Neural crest cell (in vitro differentiated cells): Measurements from ENCODE around the gene CNPPD1. TPM values are rescaled to one million over a fixed set of nuclear protein-coding genes. Genes with fewer than 3 reads are reported as not detected.

Experiments
- DNase-seq: peaks from one replicate; pipeline ENCODE4 v3.0.0; 2021; ENCODE audit warnings: low read depth, mixed read lengths, low spot score
- H3K27ac Mint-ChIP-seq: one replicate; pipeline ENCODE4 v1.8.0; 2021; ENCODE audit warnings: mild to moderate bottlenecking, mixed read lengths; ENCODE audit not compliant: unreplicated experiment
- H3K27me3 Mint-ChIP-seq: 2 replicates; pipeline ENCODE4 v1.8.0; 2021; ENCODE audit warnings: low read depth, mild to moderate bottlenecking, mixed read lengths
- H3K36me3 Mint-ChIP-seq: 2 replicates; pipeline ENCODE4 v1.8.0; 2021; ENCODE audit warnings: low read depth, mild to moderate bottlenecking, mixed read lengths
- H3K4me1 Mint-ChIP-seq: 2 replicates; pipeline ENCODE4 v1.8.0; 2021; ENCODE audit warnings: mixed read lengths
- H3K4me3 Mint-ChIP-seq: one replicate; pipeline ENCODE4 v1.8.0; 2021; ENCODE audit warnings: mild to moderate bottlenecking, mixed read lengths
- H3K9me3 Mint-ChIP-seq: 2 replicates; pipeline ENCODE4 v1.8.0; 2021; ENCODE audit warnings: mixed read lengths
- total RNA-seq: library from RNA; stranded (reverse); gene quantifications from 2 replicates; pipeline ENCODE4 v1.2.1, GENCODE V29; 2021
- TF ChIP-seq, protein P1 (sequence below): fragments of 200-600 bp; sonication (generic); conservative IDR thresholded peaks from 2 replicates; pipeline ENCODE4 v1.5.0; 2021; ENCODE audit warnings: antibody characterized with exemption, mild to moderate bottlenecking

The CNPPD1 gene
- total RNA-seq, 1 donor from 2014 or later, result 42.1 TPM

DNA sequence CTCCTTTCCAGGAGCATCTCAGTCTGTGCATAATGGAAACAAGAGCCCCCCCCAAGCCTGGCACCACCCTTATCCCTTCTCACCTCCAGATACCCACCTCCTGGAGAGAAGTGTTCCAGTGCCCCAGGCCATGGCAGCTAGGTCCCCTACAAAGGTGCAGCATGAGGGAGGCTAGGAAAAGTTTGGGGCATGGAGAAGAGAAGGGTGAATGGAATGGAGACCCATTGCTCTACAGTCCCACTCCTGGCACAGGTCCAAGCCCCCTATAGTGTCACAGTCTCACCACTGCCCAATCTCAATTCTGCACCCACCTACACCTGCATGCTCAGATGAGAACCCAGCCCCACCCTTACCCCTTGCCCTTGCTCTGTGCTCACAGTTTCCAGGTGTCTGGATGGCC lies 7.8 kb downstream of the CNPPD1 start:
- TF ChIP-seq, protein P1, sequence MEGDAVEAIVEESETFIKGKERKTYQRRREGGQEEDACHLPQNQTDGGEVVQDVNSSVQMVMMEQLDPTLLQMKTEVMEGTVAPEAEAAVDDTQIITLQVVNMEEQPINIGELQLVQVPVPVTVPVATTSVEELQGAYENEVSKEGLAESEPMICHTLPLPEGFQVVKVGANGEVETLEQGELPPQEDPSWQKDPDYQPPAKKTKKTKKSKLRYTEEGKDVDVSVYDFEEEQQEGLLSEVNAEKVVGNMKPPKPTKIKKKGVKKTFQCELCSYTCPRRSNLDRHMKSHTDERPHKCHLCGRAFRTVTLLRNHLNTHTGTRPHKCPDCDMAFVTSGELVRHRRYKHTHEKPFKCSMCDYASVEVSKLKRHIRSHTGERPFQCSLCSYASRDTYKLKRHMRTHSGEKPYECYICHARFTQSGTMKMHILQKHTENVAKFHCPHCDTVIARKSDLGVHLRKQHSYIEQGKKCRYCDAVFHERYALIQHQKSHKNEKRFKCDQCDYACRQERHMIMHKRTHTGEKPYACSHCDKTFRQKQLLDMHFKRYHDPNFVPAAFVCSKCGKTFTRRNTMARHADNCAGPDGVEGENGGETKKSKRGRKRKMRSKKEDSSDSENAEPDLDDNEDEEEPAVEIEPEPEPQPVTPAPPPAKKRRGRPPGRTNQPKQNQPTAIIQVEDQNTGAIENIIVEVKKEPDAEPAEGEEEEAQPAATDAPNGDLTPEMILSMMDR, result no peak
- H3K36me3 Mint-ChIP-seq, result peaks cover 2% of the 10 kb centered on the region
- H3K9me3 Mint-ChIP-seq, result no peaks in the 10 kb centered on the region
- H3K4me1 Mint-ChIP-seq, result no peaks in the 10 kb centered on the region
- no peaks in the 10 kb centered on the region for H3K27me3 Mint-ChIP-seq
- DNase-seq, result no peak
- no peak overlapping the region for H3K27ac Mint-ChIP-seq
- H3K4me3 Mint-ChIP-seq, result no peak overlapping the region

DNA sequence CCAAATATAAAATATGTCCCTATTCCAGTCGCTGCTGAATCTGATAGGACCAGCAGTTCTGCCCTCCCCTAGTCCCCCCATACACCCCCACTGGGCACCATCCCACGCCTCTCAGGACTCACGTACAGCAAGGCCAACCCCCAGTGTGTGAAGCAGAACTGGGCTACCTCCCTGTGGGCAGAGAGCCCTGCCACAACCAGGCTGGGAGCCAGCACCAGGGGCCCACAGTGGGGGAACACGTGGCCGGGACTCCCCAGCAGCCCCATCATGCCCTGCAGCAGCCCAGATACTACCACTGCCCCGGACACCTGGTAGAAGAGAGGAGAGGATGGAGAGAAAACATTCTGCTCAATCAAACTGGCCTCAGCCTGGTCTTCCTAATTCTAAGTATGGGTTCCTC lies 8.2 kb downstream of the CNPPD1 start:
- H3K4me1 Mint-ChIP-seq, result no peaks in the 10 kb centered on the region
- H3K27me3 Mint-ChIP-seq, result no peaks in the 10 kb centered on the region
- no peak overlapping the region for H3K4me3 Mint-ChIP-seq
- H3K27ac Mint-ChIP-seq, result no peak overlapping the region
- TF ChIP-seq, protein P1, result no peak
- peaks cover 2% of the 10 kb centered on the region for H3K36me3 Mint-ChIP-seq
- DNase-seq, result no peak
- no peaks in the 10 kb centered on the region for H3K9me3 Mint-ChIP-seq

DNA sequence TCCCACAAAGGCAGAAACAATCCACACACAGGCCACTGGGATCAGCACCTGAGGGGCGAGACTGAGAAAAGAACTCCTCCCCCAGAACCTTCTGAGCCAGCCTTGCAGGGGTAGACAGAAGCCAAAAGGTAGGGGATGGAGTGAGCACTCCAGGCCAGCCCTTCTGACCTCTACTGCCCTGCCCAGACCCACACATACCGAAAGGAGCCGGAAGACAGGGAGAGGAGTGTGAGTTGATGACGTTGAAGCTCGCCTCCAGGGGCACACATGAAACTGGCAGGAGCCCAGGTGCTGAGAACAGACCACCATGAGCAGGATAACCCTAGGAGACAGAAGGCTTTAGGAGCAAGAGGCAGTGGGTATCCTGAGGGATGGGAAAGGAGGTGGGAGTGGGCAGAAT lies 8.7 kb downstream of the CNPPD1 start:
- H3K36me3 Mint-ChIP-seq, result peaks cover 2% of the 10 kb centered on the region
- H3K4me1 Mint-ChIP-seq, result no peaks in the 10 kb centered on the region
- peak overlapping the region; percentile 10 for H3K4me3 Mint-ChIP-seq
- no peak for DNase-seq
- H3K9me3 Mint-ChIP-seq, result no peaks in the 10 kb centered on the region
- no peak overlapping the region for H3K27ac Mint-ChIP-seq
- no peaks in the 10 kb centered on the region for H3K27me3 Mint-ChIP-seq
- TF ChIP-seq, protein P1, result no peak

DNA sequence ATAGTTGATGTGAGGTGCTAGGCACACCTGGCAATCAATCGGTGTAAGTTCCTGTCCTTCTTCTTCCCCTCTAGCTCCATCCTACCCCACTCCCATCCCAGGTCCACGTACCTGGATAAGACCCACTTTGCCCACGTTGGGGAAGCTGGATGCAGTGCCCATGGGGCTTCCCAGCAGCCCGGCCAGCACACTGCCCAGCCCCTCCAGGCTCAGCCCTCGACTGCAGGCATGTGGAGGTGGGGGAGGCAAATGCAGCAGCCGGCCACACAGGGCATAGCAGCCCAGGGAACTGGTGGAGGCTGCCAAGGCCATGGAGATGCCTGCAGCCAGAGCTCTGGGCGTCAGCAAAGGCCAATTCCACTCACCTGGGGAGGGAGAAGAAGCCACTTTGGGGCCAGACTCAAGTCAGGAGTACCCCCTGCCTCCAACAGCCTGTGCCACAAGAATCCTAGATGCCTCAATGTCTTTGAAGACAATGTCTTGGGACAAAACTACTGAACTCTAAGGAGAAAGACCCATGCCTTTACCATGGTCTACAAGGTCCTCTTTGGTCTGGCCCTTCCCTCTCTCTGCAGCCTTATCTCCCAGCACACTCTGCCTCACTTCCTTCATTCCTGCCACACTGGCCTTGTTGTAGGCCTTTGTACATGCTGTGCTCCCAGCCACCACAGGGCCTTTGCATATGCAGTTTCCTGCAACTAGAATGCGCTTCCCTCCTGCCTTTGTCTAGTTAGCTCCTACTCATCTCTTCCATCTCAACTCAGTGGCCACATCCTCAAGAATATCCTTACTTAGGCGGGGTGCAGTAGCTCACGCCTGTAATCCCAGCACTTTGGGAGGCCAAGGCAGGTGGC lies 11.4 kb downstream of the CNPPD1 start:
- Mint-ChIP-seq H3K9me3 (no peaks in the 10 kb centered on the region), H3K27ac (no peak overlapping the region), H3K4me3 (peak overlapping the region; percentile 20), H3K4me1 (peaks cover 10% of the 10 kb centered on the region), H3K36me3 (no peaks in the 10 kb centered on the region), H3K27me3 (no peaks in the 10 kb centered on the region)
- DNase-seq, result no peak
- TF ChIP-seq, protein P1, result no peak

DNA sequence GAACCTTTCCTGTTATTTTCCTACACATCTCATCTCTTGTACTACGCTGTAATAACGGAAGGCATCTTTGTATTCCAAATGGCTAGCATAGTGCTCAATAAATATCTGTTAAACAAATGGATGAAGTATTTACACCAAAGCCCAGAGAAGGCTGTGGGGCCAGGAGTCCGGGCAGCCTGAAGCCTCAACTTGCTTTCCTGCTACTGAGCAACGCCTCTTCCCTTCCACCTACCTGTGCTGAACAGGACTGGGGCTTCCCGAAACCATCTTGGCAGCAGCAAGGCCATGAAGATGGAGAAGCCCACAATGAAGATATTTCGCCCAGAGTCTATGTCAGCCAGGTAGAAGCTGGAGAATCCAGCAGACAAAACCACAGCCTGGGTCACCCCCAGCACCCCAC lies 13.6 kb downstream of the CNPPD1 start:
- Mint-ChIP-seq H3K4me3 (no peak overlapping the region), H3K27me3 (no peaks in the 10 kb centered on the region), H3K4me1 (peaks cover 17% of the 10 kb centered on the region), H3K27ac (no peak overlapping the region), H3K9me3 (no peaks in the 10 kb centered on the region), H3K36me3 (no peaks in the 10 kb centered on the region)
- TF ChIP-seq, protein P1, result no peak
- DNase-seq, result no peak
